Hypothalamus (tissue), 51 donors: Measurements from ENCODE around the gene STMND1.

ENCODE experiments used
- DNase-seq, 51 donors: peaks; one replicate each; lab custom pipeline; 2025; lab: John Stamatoyannopoulos, UW

The STMND1 gene

DNA sequence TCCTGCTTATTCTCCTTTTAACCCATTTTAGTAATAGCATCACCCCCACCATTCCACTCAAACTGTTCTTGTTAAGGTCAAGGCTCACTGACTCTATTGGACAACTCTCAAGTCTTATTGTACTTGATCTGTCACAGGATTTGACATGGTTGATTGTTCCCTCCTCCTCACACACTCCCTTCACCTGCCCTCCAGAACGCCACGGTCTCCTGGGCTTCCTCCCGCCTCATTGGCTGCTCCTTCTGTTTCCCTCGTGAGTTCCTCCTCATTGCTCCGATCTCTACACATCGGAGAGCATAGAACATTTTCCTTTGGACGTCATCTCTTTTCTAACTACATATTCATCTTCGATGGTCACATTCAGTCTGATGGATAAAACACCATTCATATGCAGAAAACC lies 55.1 kb downstream of the STMND1 start:
- DNase-seq: no peak

DNA sequence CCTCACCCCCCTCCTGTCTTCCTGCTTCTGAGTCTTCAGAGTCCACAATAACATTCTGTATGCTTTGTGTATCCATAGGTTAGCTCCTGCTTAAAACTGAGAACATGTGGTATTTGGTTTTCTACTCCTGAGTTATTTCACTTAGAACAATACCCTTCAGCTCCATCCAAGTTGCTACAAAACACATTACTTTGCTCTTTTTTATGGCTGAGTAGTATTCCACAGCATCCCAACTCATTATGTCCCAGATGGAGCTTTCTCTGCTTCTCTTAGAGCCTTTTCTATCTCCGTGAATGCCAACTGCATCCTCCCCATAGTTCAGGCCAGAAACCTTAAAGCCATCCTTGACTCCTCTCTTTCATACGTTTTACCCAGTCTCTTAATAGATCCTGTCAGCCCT lies 55.8 kb downstream of the STMND1 start:
- no peak for DNase-seq

DNA sequence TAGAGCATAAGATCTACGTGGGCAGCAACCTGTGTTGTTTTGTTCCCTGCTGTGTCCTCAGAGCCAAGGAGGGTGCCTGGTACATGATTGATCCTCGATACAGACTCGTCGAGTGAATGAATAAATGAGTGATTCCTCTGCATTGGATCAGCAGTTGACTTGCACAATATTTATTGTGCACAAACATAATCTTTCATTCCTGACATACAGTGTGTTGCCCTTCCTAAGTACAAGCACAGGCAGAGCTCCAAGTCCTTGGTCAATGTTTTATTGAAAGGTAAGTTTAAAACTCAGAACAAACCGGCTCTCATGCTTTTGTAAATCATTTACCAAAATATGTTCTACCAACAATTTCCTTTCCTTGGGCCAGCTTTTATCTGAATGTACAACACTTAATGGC lies 57.4 kb downstream of the STMND1 start:
- no peak for DNase-seq

DNA sequence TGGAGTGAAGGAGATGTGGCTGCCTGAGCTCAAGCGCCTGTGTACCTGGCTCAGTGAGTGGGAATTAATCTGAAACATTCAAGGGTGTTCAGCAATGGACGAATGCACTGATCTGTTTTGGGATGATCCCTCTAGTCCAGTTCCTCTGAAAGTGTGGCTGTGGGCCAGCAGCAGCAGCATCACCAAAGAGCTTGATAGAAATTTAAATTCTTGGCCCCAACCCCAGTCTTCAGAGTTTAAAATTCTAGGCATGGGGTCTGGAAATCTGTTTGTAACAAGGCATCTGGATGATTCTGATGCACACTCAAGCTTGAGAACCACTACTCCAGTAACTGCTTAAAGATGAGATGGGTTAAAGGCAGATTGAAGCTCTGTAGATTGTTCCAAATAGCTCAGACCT lies 59.2 kb downstream of the STMND1 start:
- DNase-seq: no peak

DNA sequence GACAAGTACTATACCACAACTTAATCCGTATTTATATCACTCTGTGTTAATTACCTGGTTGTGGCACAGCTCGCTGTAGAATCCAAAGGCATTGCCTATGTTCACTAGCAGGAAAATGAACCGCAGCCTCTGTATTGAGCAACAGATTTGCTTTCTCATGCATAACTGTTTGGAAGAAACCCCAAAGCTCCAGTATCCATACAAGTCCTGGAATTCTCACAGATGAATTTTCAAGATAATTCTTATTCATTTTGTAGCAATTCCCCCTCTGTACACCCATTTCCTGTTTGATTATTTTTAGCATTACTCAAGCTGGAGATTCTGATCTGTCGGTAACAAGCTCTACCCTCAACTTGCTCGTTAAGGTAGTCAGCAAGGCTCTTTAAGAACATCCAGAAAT lies 63.5 kb downstream of the STMND1 start:
- DNase-seq: peak in 1 of 51 donors; percentile 25

DNA sequence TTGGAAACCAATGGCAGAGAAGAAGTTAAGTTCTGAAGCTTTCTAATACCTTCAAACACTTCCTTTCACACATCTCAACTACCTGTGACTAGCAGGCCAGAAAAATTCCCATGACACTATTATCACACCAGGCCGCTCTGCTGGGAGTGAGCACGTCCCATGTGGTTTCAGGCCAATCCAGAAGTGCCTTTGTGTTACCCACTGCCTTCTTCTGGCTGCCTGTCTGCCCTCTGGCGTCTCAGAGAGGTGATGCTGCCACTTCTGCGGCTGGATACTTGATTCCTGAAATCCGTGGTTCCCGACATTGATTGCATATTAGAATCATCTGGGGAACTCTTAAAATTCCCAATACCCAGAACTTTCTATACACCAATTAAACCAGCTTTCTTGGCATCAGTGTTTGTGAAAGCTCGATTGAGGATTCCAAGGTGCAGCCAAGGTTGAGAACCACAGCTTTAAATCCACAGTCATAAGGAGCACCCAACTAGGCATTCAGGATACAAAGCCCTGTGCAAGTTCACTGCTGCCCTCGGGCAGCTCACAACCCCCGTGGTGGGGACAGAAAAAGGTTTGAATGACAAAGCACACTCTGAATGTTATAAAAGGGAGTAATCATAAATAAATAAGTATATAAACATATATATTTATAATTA lies 65.6 kb downstream of the STMND1 start:
- peak in 14 of 51 donors; percentile 0 to 27 (median 4) for DNase-seq

DNA sequence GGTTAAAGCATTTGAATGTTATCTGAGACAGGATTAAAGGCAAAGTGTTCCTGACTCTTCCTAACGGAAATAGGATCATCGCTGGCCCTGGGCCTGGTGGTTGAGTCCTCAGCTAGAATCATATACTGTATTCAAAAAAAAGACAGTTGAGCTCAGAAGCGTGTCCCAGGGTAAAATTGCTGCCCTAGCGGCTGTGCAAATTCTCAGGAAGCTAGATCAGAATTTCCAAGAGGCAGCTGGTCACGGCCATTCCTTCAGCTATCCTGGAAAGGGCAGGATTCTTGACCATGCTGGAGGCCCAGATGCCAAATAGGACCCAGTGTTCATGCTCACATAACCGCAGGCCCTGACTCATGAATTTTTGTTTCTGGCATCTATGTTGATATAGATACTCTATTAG lies 67.4 kb downstream of the STMND1 start:
- DNase-seq: no peak

DNA sequence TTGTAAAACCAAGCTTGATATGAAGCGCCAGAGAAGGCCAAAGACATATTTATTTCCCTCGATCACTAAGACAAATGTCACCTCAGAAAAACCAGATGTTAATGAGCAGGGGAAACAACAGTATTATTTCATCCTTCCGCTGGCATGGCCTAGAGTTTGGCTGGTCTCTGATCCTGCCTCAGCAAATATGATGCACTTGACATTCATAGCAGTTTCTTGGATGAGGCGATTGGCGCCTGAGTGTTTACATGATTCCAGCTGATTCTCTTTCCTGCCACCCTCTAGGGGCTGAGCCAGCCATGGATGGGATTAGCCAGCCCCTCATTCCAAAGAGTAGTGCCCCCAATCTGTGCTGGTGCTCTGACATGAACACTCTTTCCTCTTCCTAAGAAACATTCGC lies 67.9 kb downstream of the STMND1 start:
- DNase-seq: no peak

DNA sequence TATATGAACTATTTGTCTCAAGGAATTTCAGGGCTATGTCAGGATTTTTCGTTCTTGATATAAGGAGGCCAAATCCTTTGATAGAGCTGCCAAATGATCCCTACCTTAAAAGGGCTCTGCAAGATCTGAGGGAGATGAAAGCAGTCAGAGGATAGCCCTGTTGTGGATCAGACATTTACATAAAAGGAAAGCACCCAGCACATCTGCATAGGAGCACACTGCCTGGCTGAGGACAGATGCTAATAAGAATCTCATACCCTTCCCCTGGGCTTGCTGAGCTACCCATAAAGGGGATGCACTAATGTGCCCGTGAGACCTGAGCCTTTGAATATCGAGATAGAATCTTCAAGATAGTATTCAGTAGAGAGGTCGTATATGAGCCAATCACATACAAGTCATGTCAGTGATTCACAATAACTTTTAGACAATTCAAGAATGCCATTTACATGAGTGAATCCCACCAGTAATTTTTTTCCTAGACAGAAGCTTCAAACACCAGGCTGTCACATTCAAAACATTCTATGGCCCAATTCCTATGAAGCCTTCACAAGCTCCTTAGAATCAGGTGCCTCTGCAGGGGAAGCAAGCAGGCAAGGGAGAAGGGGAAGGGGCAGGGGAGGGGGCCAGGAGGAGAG lies 71.1 kb downstream of the STMND1 start:
- no peak for DNase-seq

DNA sequence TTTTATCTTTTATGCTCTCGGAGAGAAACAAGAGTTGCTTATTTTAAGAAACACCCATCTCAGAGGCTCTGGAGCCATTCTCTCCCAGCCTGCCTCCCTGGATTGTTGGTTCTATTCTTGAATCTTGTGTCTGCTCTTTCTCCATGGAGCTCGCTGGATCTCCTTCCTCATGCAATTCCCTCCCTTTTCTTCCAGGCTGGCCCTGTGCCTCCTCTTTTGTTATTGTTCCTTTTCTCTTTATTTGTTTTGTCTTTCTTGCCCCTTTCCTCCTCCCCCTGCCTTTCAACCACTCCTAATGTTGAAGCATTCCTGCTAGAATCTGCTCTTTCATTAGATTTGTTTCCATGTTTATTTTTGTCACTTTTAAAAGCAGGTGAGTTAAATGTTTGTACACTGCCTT lies 76.5 kb downstream of the STMND1 start:
- no peak for DNase-seq

DNA sequence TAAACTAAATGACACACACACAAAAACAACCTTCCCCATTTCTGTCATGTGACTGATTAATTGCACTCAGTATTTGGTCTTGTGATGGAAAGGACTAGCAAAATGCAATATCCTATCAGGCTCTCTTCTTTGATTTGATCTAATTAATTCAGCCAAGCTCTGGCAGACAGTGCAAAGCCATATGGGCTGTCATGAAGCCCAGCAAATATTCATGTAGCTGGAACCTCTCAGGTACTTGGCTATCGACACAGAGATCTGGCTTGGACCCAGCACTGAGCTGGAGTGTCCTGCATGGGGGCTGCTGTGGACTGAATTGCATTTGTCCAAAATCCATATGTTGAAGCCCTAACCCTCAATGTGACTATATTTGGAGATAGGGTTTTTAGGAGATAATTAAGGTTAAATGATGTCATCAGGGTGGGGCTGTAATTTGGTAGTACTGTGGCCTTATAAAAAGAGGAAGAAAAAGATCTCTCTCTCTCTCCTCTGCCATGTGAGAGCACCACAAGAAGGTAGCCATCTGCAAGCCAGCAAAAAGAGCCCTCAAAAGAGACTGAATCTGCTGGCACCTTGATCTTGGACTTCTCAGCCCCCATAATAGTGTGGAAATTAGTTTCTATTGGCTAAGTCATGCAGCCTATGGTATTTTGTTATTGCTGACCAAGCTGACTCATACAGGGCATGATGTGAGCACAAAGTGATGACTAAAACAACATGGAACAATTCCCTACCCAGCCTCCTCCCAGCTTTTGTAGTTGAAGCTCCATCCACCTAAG lies 77.1 kb downstream of the STMND1 start:
- DNase-seq: no peak

DNA sequence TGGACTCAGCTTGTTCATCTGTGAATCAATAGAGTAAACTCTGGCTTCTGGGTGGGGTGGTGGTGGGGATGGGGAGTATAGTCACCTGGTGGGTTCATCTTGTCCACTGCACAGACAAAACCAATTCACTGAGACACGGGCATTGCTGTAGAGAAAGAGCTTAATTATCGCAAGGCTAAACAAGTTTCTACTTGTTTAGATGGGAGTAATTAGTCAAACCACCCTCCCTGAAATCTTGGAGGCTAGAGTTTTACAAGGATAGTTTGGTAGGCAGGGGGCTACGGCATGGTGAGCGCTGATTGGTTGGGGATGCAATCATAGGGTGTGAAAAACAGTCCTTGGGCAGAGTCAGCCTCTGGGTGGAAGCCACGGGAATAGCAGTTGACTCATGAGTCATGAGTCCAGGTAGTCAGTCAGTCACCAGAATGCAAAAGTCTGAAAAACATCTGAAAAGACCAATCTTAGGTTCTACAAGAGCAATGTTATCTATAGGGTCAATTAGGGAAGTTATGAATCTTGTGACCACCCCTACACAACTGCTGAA lies 77.8 kb downstream of the STMND1 start:
- DNase-seq: peak in 1 of 51 donors; percentile 2
